Neural cell (in vitro differentiated cells): Measurements from ENCODE around the gene NRG3. TPM values are rescaled to one million over a fixed set of nuclear protein-coding genes. Genes with fewer than 3 reads are reported as not detected.

Source experiments
- H2AFZ ChIP-seq: fragments of 200-600, 300-800 bp; sonication (generic), shearing (Covaris generic); 2 replicates; pipeline ENCODE4 v1.6.0; 2014; ENCODE audit warnings: low read depth, mild to moderate bottlenecking, antibody characterized with exemption, low read length, moderate library complexity
- H3F3A ChIP-seq: fragments of 200-600 bp; shearing (Covaris generic); 2 replicates; pipeline ENCODE4 v1.6.1; 2016; ENCODE audit warnings: mild to moderate bottlenecking, moderate library complexity, mixed read lengths, antibody characterized with exemption, low read length; ENCODE audit not compliant: insufficient read depth, poor library complexity, severe bottlenecking
- H3K27ac ChIP-seq: fragments of 200-600, 300-800 bp; sonication (generic), shearing (Covaris generic); 2 replicates; pipeline ENCODE4 v1.5.1; 2014; ENCODE audit warnings: mild to moderate bottlenecking, low read length, moderate library complexity
- H3K27me3 ChIP-seq: fragments of 300-800, 200-600 bp; sonication (generic), shearing (Covaris generic); 2 replicates; pipeline ENCODE4 v1.6.0; 2014; ENCODE audit warnings: mild to moderate bottlenecking, low read depth, low read length, moderate library complexity; ENCODE audit not compliant: insufficient read depth
- H3K36me3 ChIP-seq: fragments of 300-800, 200-600 bp; sonication (generic), shearing (Covaris generic); 2 replicates; pipeline ENCODE4 v1.5.1; 2014; ENCODE audit warnings: mild to moderate bottlenecking, antibody characterized with exemption, low read length, moderate library complexity; ENCODE audit not compliant: insufficient read depth
- H3K4me2 ChIP-seq: fragments of 300-800, 200-600 bp; sonication (generic), shearing (Covaris generic); 2 replicates; pipeline ENCODE4 v1.6.0; 2014; ENCODE audit warnings: mild to moderate bottlenecking, low read length
- H3K4me3 ChIP-seq: fragments of 300-800, 200-600 bp; sonication (generic), shearing (Covaris generic); 2 replicates; pipeline ENCODE4 v1.5.1; 2014; ENCODE audit warnings: mild to moderate bottlenecking, low read length, moderate library complexity
- H3K79me2 ChIP-seq: fragments of 200-600 bp; shearing (Covaris generic); replicated peaks from 2 replicates; pipeline ENCODE4 v1.6.0; 2014; ENCODE audit warnings: mild to moderate bottlenecking, low read length, moderate library complexity; ENCODE audit not compliant: insufficient read depth
- H3K9ac ChIP-seq: fragments of 300-800, 200-600 bp; sonication (generic), shearing (Covaris generic); 2 replicates; pipeline ENCODE4 v1.6.1; 2016; ENCODE audit warnings: mild to moderate bottlenecking, low read length, mixed read lengths
- H3K9me2 ChIP-seq: fragments of 200-600 bp; shearing (Covaris generic); 2 replicates; pipeline ENCODE4 v1.6.1; 2016; ENCODE audit warnings: mild to moderate bottlenecking, low read length, mixed read lengths; ENCODE audit not compliant: insufficient read depth
- H3K9me3 ChIP-seq: fragments of 200-600, 300-800 bp; sonication (generic), shearing (Covaris generic); 2 replicates; pipeline ENCODE4 v1.6.1; 2016; ENCODE audit warnings: mild to moderate bottlenecking, mixed run types, low read length, moderate library complexity, mixed read lengths
- H4K20me1 ChIP-seq: fragments of 200-600 bp; shearing (Covaris generic); 2 replicates; pipeline ENCODE4 v1.6.1; 2016; ENCODE audit warnings: mild to moderate bottlenecking, mixed run types; ENCODE audit not compliant: insufficient read depth
- CTCF ChIP-seq: fragments of 450-650 bp; IDR thresholded peaks from 2 replicates; pipeline ENCODE4 v1.5.1; 2014; ENCODE audit warnings: antibody characterized with exemption, mild to moderate bottlenecking, moderate library complexity; ENCODE audit not compliant: poor library complexity, severe bottlenecking
- EP300 ChIP-seq: fragments of 450-650 bp; conservative IDR thresholded peaks from 2 replicates; pipeline ENCODE4 v1.6.1; 2014; ENCODE audit warnings: antibody characterized with exemption, mild to moderate bottlenecking, moderate library complexity; ENCODE audit not compliant: poor library complexity, severe bottlenecking
- EZH2 ChIP-seq: fragments of 200-600, 300-800 bp; shearing (Covaris generic), sonication (generic); IDR thresholded peaks from 2 replicates; pipeline ENCODE4 v1.6.1; 2014; ENCODE audit warnings: antibody characterized with exemption, low read length, borderline replicate concordance, mild to moderate bottlenecking; ENCODE audit not compliant: insufficient read depth, poor library complexity, severe bottlenecking
- MXI1 ChIP-seq: fragments of 450-650 bp; conservative IDR thresholded peaks from 2 replicates; pipeline ENCODE4 v1.6.1; 2014; ENCODE audit warnings: antibody characterized with exemption, mild to moderate bottlenecking; ENCODE audit not compliant: poor library complexity, severe bottlenecking
- POLR2AphosphoS5 ChIP-seq: IDR thresholded peaks from 2 replicates; pipeline ENCODE4 v1.6.1; 2012
- RAD21 ChIP-seq: fragments of 450-650 bp; conservative IDR thresholded peaks from 2 replicates; pipeline ENCODE4 v1.6.1; 2014; ENCODE audit warnings: antibody characterized with exemption, mild to moderate bottlenecking, moderate library complexity
- REST ChIP-seq: IDR thresholded peaks from 2 replicates; pipeline ENCODE4 v1.6.1; 2012; ENCODE audit warnings: borderline replicate concordance
- SMC3 ChIP-seq: fragments of 450-650 bp; conservative IDR thresholded peaks from 2 replicates; pipeline ENCODE4 v1.6.1; 2014; ENCODE audit warnings: antibody characterized with exemption, mild to moderate bottlenecking, moderate library complexity; ENCODE audit not compliant: poor library complexity
- TAF1 ChIP-seq: IDR thresholded peaks from 2 replicates; pipeline ENCODE4 v1.6.1; 2012; ENCODE audit warnings: low read depth
- polyA plus RNA-seq: library from polyadenylated mRNA; depleted of rRNA; stranded (reverse); fragments of >200 nt; gene quantifications from 2 replicates; pipeline ENCODE4 v1.2.3, GENCODE V29; 2014

NRG3 gene
- polyA plus RNA-seq, 1 donor from 2014 or later, result 14.0 TPM

GRCh38 chr10:81967716-81968115 is 92.7 kb downstream of the NRG3 start:
- H3K9me3 ChIP-seq, result no peaks in the 10 kb centered on the region
- no peaks in the 10 kb centered on the region for H3K9me2 ChIP-seq
- H3K27me3 ChIP-seq, result no peaks in the 10 kb centered on the region
- no peaks in the 10 kb centered on the region for H4K20me1 ChIP-seq
- no peak overlapping the region for H3K9ac ChIP-seq
- no peak overlapping the region for H3K4me3 ChIP-seq
- no peaks in the 10 kb centered on the region for H3K79me2 ChIP-seq
- no peak overlapping the region for H3K27ac ChIP-seq
- H3K4me2 ChIP-seq, result no peak overlapping the region
- TF ChIP-seq POLR2AphosphoS5 (no peak), EZH2 (no peak), TAF1 (no peak), CTCF (no peak), MXI1 (no peak), SMC3 (no peak), EP300 (no peak), REST (no peak), RAD21 (no peak)
- H2AFZ ChIP-seq, result no peak overlapping the region
- H3K36me3 ChIP-seq, result no peaks in the 10 kb centered on the region
- no peaks in the 10 kb centered on the region for H3F3A ChIP-seq

- no peak overlapping the region for H3K4me2 ChIP-seq
- no peaks in the 10 kb centered on the region for H3K27me3 ChIP-seq
- no peaks in the 10 kb centered on the region for H3F3A ChIP-seq
- H3K9me2 ChIP-seq, result no peaks in the 10 kb centered on the region
- no peak overlapping the region for H3K27ac ChIP-seq
- TF ChIP-seq POLR2AphosphoS5 (no peak), MXI1 (no peak), SMC3 (no peak), CTCF (no peak), EZH2 (no peak), REST (no peak), TAF1 (no peak), EP300 (no peak), RAD21 (no peak)
- H2AFZ ChIP-seq, result no peak overlapping the region
- no peaks in the 10 kb centered on the region for H3K9me3 ChIP-seq
- no peaks in the 10 kb centered on the region for H4K20me1 ChIP-seq
- H3K36me3 ChIP-seq, result no peaks in the 10 kb centered on the region
- no peak overlapping the region for H3K4me3 ChIP-seq
- H3K9ac ChIP-seq, result no peak overlapping the region
- no peaks in the 10 kb centered on the region for H3K79me2 ChIP-seq
Measured at GRCh38 chr10:81969136-81969535, 94.1 kb downstream of the NRG3 start.
